A673 (cell line): ENCODE data around the gene SLC4A7. TPM values are rescaled to one million over a fixed set of nuclear protein-coding genes. Genes with fewer than 3 reads are reported as not detected.

Experiments
- BruUV-seq: library from RNA; stranded (reverse); fragments of 400-500 nt; replicated peaks from 2 replicates; lab custom pipeline; 2021; lab: Mats Ljungman, UMichigan
- CTCF ChIA-PET: fragments of 300-600 bp; sonication (Branson Sonifier 250); formaldehyde crosslinking; loops from one replicate; lab custom pipeline; 2022; ENCODE audit warnings: antibody characterized with exemption; lab: Charles Lee
- POLR2A ChIA-PET: fragments of 300-600 bp; sonication (Branson Sonifier 250); formaldehyde crosslinking; loops from one replicate; lab custom pipeline; 2022; ENCODE audit warnings: antibody characterized with exemption; ENCODE audit not compliant: low non-redundant PET; lab: Charles Lee
- DNase-seq: peaks from one replicate; pipeline ENCODE4 v3.0.0-alpha.2; 2015; ENCODE audit warnings: low spot score
- H3K27ac ChIP-seq: fragments of 200-600 bp; sonication (generic); 2 replicates; pipeline ENCODE4 v1.5.1; 2016; ENCODE audit warnings: mixed run types, low read depth, mild to moderate bottlenecking, mixed read lengths, antibody characterized with exemption, low read length; ENCODE audit not compliant: poor library complexity, severe bottlenecking
- H3K27me3 ChIP-seq: fragments of 200-600 bp; sonication (generic); replicated peaks from 2 replicates; pipeline ENCODE4 v1.6.1; 2017; ENCODE audit warnings: mixed run types, low read depth, mild to moderate bottlenecking, mixed read lengths, antibody characterized with exemption, low read length; ENCODE audit not compliant: insufficient read depth, poor library complexity
- H3K36me3 ChIP-seq: fragments of 200-600 bp; sonication (generic); 2 replicates; pipeline ENCODE4 v1.6.1; 2016; ENCODE audit warnings: mixed run types, mild to moderate bottlenecking, mixed read lengths, antibody characterized with exemption, low read length; ENCODE audit not compliant: insufficient read depth, poor library complexity, severe bottlenecking
- H3K4me1 ChIP-seq: fragments of 200-600 bp; sonication (generic); 2 replicates; pipeline ENCODE4 v1.6.1; 2017; ENCODE audit warnings: mixed run types, mild to moderate bottlenecking, mixed read lengths, antibody characterized with exemption, low read length; ENCODE audit not compliant: insufficient read depth, poor library complexity, severe bottlenecking
- H3K4me3 ChIP-seq: fragments of 200-600 bp; sonication (generic); 2 replicates; pipeline ENCODE4 v1.5.1; 2016; ENCODE audit warnings: low read depth, mixed run types, mild to moderate bottlenecking, mixed read lengths, low read length; ENCODE audit not compliant: poor library complexity, severe bottlenecking
- H3K9me3 ChIP-seq: fragments of 200-600 bp; sonication (generic); 2 replicates; pipeline ENCODE4 v1.6.1; 2016; ENCODE audit warnings: mixed run types, low read depth, mild to moderate bottlenecking, mixed read lengths, antibody characterized with exemption, low read length; ENCODE audit not compliant: poor library complexity, severe bottlenecking
- CTCF ChIP-seq: fragments of 300-800, 200-600 bp; sonication (generic); conservative IDR thresholded peaks from 2 replicates; pipeline ENCODE4 v1.5.1; 2017; ENCODE audit warnings: low read depth, mild to moderate bottlenecking, antibody characterized with exemption, low read length, moderate library complexity, mixed read lengths
- EZH2 ChIP-seq: fragments of 200-600 bp; sonication (generic); IDR thresholded peaks from 2 replicates; pipeline ENCODE4 v1.6.1; 2017; ENCODE audit warnings: borderline replicate concordance, low read depth, mild to moderate bottlenecking, mixed read lengths, antibody characterized with exemption, low read length; ENCODE audit not compliant: poor library complexity, severe bottlenecking
- intact Hi-C: fragments of 100-400 bp; cut with micrococcal nuclease; formaldehyde crosslinking; loops from one replicate; pipeline ENCODE4 v1.10.0; 2022; ENCODE audit not compliant: unreplicated experiment
- total RNA-seq: library from RNA; stranded (reverse); gene quantifications from 2 replicates; pipeline ENCODE4 v1.2.3, GENCODE V29; 2021

SLC4A7 gene
- total RNA-seq, 1 experiment from 2014 or later, result 22.6 TPM

DNA sequence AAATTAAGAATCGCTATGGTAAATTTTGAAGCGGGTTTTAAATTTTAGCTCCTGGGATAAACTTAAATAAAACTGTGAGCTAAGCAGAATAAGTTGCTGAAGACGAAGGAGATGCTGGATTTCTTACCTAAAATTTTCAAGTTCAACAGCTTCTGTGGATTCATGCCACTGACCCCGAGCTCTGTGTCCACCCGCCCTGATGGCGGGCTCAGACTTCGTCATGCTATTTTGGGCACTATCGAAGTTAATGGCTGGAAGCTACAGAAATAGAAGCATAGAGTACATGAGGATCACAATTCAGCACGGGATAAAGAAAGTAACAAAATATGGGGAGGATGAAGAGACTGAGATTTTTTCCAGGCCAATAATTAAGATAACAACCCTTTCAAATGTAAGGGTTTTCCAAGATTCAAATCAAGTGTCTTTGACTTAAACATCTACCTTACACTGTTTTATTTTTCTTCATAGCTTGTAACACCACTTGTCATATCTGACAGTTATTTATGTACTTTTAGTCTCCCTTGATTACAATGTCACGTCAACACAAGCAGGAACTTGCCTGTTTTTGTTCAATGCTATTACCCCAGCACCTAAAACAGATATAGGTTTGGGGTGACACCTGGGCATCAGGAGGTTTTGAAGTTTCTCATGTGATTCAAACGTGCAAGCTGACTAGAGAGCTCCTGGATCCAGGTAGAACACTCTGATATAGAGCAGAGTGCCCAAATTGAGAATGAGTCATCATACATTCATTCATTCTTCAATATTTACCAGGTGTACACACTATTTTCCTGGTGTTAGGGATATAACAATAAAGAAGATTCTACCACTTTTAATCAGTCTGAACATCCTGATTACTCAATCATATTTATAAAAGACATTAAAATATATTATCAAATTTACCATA is 138.0 kb downstream of the SLC4A7 start:
- no peaks in the 10 kb centered on the region for H3K27me3 ChIP-seq
- H3K4me3 ChIP-seq, result no peak overlapping the region
- CTCF ChIA-PET, result no interaction called here
- BruUV-seq, result no TSS peak
- POLR2A ChIA-PET, result no interaction called here
- no peak overlapping the region for H3K27ac ChIP-seq
- H3K36me3 ChIP-seq, result no peaks in the 10 kb centered on the region
- TF ChIP-seq CTCF (no peak), EZH2 (no peak)
- no peak for DNase-seq
- intact Hi-C loops, result no loop called here
- H3K4me1 ChIP-seq, result no peaks in the 10 kb centered on the region
- H3K9me3 ChIP-seq, result no peaks in the 10 kb centered on the region

GRCh38 chr3:27345493-27345892 is 138.7 kb downstream of the SLC4A7 start:
- TF ChIP-seq EZH2 (no peak), CTCF (no peak)
- Histone ChIP-seq H3K27me3 (no peaks in the 10 kb centered on the region), H3K4me1 (no peaks in the 10 kb centered on the region), H3K9me3 (no peaks in the 10 kb centered on the region), H3K36me3 (no peaks in the 10 kb centered on the region), H3K27ac (no peak overlapping the region), H3K4me3 (no peak overlapping the region)
- intact Hi-C loops, result no loop called here
- no TSS peak for BruUV-seq
- POLR2A ChIA-PET, result no interaction called here
- DNase-seq, result no peak
- CTCF ChIA-PET, result no interaction called here

GRCh38 chr3:27345045-27345444 is 139.1 kb downstream of the SLC4A7 start:
- H3K36me3 ChIP-seq, result no peaks in the 10 kb centered on the region
- TF ChIP-seq EZH2 (no peak), CTCF (no peak)
- H3K4me1 ChIP-seq, result no peaks in the 10 kb centered on the region
- CTCF ChIA-PET, result no interaction called here
- H3K4me3 ChIP-seq, result no peak overlapping the region
- no TSS peak for BruUV-seq
- DNase-seq, result no peak
- no peaks in the 10 kb centered on the region for H3K9me3 ChIP-seq
- H3K27me3 ChIP-seq, result no peaks in the 10 kb centered on the region
- POLR2A ChIA-PET, result no interaction called here
- H3K27ac ChIP-seq, result no peak overlapping the region
- intact Hi-C loops, result no loop called here
